SKM-1 (cell line): ENCODE data around the gene HPCAL1.

ENCODE experiments used
- DNase-seq: peaks from one replicate; lab custom pipeline; 2025; ENCODE audit not compliant: unreplicated experiment; lab: John Stamatoyannopoulos, UW

Gene HPCAL1

GRCh38 chr2:10332402-10333246, 29.9 kb downstream of the HPCAL1 start:
- no peak for DNase-seq

- peak; percentile 72 for DNase-seq
Measured at GRCh38 chr2:10333247-10333613, 30.5 kb downstream of the HPCAL1 start.

- no peak for DNase-seq
Measured at GRCh38 chr2:10333966-10334365, 31.3 kb downstream of the HPCAL1 start.

GRCh38 chr2:10335046-10335840, 32.5 kb downstream of the HPCAL1 start:
- DNase-seq = no peak

- no peak for DNase-seq
Measured at GRCh38 chr2:10336283-10336682, 33.6 kb downstream of the HPCAL1 start.

- no peak for DNase-seq
Measured at GRCh38 chr2:10337449-10338269, 35.0 kb downstream of the HPCAL1 start.

- DNase-seq = no peak
Measured at GRCh38 chr2:10338270-10339188, 35.8 kb downstream of the HPCAL1 start.

- DNase-seq = no peak
Measured at GRCh38 chr2:10339647-10340592, 37.2 kb downstream of the HPCAL1 start.

GRCh38 chr2:10340593-10340975, 37.9 kb downstream of the HPCAL1 start:
- DNase-seq = no peak

GRCh38 chr2:10341193-10341592, 38.5 kb downstream of the HPCAL1 start:
- DNase-seq = no peak

GRCh38 chr2:10342245-10342951, 39.7 kb downstream of the HPCAL1 start:
- DNase-seq = no peak

- DNase-seq = no peak
Measured at GRCh38 chr2:10343191-10343590, 40.5 kb downstream of the HPCAL1 start.

GRCh38 chr2:10343658-10344057, 41.0 kb downstream of the HPCAL1 start:
- DNase-seq = no peak

GRCh38 chr2:10344105-10345066, 41.7 kb downstream of the HPCAL1 start:
- no peak for DNase-seq

GRCh38 chr2:10345126-10345525, 42.4 kb downstream of the HPCAL1 start:
- DNase-seq = no peak

- DNase-seq = no peak
Measured at GRCh38 chr2:10345813-10346212, 43.1 kb downstream of the HPCAL1 start.

GRCh38 chr2:10346929-10347561, 44.3 kb downstream of the HPCAL1 start:
- no peak for DNase-seq
